Measurements from ENCODE around the gene UMPS.

Gene UMPS

DNA sequence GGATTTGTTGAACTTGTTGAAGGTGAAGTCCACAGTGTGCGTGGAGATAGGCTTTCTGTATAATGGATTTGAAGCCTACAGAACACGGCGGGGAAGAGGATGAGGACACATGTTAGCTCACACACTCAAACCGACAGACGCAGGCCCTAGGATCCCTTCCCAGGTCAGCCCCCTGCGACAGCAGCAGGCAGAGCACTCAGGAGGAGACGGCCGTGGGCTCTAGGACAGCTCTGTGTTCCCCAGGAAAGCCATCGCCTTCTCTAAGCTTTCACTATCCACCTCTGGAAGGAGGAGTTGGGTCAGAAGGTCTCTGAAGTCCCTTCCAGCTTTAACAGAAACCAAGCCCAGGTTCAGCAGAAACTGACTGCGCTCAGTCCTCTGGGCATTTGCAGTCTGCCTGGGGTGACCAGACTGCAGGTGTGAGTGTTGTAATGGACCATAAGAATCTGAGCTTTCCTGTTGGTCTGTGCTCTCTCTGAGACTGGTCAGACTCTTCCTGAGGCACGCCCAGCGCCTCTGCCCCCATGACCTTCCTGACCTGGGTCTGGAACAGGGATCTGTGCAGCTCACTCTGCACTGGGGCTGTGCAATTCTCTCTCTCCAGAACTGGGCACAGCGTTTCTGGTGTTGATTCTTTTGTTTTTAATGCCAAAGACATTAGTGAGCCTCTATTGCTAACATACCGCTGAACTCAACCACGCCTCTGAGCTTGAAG, 33.5 kb downstream of the UMPS start:
- no peak for DNase-seq (ENCODE audit: low read depth)

DNA sequence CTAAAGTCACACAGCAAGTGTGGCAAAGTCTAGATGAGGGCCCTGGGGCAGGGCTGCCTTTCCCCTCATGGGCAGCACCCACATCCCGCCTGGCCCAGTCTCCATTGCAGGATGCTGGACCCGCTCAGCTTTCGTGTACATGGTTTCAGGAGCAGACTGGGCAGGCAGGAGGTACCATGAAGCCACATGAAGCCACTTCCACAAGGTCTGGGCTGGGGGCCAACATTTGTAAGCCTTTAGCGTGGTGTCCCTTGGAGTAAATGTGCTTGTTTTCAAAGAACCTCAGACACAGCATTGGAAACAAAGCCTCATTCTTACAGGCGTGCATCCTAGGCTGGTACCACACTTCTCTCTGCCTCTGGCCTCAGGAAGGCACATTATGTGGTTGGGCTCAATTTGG, 34.5 kb downstream of the UMPS start:
- DNase-seq (ENCODE audit: low read depth), result no peak

DNA sequence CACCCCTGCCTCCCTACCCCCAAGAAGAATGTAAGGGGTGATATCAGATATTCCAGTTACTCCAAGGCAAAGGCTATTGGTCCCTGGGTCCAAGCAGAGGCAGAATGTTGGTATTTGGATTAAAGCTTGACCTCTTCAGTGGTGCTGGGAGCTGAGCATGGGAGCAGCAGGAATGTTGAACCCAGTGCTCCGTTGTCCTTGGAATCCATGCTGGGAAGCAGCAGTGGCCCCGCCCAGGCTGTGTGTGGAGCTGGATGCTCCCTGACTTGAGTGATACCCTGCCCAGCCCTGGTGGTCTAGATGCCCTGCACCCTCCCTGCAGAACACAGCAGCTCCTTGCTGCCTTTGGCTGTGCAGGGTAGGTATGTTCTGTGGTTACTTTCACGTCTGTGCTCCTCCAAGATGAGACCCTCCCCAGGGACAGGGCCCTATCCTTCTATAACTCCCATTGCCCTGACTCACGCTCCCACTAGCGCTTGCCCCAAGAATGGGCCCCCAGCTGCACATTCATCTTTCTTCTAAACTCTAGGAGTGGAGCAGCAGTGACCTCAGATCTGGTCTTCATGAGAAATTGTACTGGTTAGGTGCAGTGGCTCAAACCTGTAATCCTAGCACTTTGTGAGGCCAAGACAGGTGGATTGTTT, 35.1 kb downstream of the UMPS start:
- no peak for DNase-seq (ENCODE audit: low read depth)

DNA sequence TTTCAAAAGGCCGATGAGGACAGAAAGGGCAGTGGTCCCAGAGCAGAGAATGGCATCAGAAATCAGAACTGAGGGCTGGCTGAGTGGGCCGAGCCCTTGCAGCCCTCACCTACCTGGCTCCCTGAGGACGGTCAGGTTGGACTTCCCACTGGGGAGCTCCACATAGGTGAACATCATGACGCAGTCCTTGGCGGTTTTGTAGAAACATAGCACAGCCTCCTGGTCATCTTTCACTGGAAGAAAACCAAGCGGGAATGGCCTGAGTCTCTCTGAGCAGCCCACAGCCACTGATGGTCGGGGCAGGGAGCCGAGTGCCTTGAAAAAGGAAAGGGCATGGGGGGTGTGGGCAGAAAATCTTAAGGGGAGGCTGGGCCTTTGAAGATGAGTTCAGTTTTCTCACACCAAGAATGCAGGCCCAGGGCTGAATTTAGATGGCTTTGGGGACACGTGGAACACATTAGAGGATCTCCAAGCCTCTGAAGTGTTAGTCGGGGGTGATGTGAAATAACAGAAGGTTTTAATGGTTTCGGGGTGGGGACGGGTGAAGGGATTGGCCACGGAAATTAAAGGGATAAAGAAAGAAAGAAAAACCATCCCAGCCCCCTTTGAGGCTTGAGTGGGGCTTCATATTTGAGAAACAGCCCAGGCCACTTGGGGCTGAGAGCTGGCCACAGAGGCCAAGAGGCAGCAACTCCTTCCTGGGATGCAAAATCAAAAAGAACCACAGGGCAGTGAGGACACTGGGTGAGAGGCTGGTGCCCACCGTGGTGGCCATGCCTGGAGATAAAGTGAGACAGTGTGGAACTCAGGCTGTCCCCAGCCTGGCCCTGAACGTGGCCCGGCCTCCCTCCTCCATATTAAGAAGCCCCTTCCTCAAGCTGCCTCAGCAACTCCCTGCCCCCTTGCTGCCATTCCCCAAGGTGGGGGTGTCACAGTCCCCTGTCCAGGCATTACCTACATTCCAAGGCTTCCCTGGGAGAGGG, 36.2 kb downstream of the UMPS start:
- no peak for DNase-seq (ENCODE audit: low read depth)

DNA sequence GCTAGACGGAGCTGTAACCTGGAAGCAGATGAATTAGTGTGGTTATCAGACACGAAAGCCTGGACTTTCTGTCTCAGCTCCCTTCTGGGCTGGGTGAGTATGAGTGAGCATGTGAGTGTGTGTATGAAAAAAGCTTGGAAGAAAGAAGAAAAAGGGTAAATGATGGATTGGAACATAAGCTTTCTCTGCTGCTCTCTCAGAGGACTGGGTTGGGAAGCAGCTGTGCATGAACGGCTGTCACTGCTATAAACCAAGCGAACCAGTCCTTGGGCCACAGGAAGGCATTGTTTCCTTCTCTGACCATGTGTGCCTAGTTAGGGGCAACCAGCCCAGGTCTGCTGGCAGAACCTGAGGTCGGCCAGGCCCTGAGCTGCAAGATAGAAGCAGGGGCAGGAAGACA, 37.0 kb downstream of the UMPS start:
- DNase-seq (ENCODE audit: low read depth), result no peak

DNA sequence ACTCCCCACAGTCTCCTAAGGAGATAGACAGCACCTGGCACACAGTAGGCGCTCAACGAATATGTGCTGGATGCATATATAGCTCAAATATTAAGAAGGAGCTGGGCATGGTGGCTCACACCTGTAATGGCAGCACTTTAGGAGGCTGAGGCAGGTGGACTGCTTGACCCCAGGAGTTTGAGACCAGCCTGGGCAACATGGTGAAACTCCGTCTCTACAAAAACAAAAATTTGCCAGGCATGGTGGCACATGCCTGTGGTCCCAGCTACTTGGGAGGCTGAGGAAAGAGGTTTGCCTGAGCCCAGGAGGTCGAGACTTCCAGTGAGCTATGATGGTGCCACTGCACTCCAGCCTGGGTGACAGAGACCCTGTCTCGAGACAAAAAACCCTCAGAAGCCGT, 37.4 kb downstream of the UMPS start:
- DNase-seq (ENCODE audit: low read depth), result no peak

DNA sequence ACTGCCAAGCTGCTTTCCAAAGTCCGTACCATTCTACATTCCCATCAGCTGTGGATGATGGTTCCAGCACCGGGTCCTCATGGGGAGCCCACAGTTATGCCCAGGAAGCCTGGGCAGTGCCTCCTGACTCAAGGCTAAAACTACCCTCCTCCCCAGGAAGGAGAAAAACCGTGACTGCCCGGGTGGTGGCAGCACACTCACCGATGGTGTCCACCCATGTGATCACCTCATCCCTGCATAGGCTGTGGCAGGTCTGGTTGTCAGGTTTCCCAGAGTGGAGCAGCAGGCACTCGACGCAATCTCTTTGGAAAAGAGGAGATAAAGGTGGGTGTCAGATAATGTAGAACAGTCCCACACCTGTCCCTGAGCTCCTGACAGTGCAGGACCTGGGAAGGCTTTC, 38.6 kb downstream of the UMPS start:
- no peak for DNase-seq (ENCODE audit: low read depth)

DNA sequence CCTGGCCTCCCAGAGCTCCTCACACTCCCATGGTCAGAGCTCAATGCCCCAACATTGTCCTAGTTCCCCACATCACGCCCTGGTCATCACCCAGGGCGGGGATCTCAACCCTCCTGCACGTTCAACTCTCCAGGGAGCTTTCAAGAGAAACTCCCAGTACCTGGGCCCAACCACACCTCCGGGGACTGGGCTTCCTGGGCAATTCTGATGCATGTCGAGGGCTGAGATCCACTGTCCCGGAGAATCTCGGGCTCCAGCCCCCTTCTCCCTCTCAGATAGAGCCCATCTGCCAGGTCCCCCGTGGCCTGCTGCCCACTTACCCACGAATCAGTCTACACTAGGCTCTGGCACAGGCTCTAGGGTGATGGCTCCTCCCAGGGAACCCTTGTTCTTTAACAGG, 39.2 kb downstream of the UMPS start:
- no peak for DNase-seq (ENCODE audit: low read depth)

DNA sequence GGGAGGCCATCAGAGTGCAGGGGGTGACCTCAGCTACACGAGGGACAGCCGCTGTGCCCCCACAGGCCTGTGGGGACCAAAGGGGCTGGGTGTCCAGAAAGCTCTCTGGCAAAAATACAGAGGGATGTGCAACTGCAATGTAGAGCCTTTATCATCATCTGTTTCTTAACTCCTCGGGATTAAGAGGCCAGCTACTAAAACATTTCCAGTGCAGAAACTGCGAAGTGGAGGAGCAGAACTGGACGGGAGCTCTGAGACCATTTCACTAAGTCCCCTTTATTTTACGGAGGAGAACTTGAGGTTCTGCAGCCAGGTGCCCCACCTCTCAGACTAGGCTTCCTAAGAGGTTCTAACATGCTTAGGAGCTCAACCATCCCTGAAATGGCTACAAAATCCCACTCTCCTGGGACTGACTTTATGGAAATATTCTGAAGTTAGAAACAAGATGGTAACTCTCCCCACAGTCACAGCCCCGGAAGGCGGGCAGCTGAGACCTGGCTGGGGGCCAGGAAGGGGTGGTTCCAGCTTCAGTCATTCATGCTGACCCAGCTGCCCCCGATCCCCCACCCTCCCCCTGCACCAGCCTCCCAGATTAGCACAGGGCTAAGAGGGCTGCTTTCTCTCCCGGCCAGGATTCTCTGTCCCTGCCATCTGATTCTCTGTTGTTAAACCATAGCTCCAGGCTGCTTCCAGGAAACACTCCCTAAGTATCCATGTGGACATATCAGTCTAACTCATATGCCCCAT, 40.3 kb downstream of the UMPS start:
- no peak for DNase-seq (ENCODE audit: low read depth)

DNA sequence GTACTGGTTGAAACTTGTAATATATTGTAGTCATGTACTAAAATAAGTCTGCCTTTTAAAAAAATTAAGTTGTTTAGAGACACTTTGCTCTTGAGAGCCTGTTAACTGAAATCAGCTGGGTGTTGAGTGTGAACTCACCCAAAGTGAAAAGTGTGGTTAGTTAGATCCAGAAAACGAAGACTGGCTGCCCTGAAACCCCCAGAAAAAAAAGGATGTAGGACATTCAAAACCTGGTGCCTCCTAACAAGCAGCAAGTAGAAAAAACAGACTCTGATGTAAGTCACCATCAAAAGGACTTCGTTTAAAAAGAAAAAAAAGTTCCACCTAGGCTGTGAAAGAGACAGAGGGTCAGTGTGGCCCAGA, 40.8 kb downstream of the UMPS start:
- no peak for DNase-seq (ENCODE audit: low read depth)

DNA sequence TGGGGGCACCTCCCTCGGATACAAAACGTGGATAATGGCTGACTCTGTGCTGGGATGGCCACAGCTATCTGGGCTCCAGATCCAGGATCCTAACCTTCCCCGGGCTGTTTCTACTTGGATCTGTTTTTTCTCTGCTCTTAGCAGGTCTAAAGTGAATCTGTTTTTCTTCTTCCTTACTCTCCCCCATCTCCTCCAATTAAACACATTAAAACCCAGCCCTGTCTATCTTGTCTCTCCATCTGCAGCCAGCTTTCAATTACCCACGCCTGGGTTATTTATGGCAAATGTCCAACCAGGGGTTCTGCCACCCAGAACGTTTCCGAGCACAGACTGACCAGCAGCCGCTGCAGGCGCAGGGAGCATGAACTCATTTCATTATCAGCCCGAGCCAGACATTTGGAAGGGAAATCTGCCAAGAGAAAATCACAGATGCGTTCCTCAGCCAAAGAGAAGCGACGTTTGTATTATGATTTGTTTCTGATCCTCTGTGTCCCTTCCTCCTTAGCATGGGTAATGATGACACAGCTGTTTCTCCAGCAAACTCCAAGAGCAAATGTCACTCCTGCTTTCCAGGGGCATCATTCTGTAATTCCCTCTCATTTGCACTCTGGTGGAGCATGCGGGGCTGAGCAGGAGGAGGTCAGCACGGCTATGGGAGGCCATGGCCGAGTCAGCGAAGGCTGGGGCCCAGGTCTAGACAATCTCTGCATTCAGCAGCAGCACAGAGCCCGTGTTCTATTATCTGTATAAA, 42.0 kb downstream of the UMPS start:
- no peak for DNase-seq (ENCODE audit: low read depth)

DNA sequence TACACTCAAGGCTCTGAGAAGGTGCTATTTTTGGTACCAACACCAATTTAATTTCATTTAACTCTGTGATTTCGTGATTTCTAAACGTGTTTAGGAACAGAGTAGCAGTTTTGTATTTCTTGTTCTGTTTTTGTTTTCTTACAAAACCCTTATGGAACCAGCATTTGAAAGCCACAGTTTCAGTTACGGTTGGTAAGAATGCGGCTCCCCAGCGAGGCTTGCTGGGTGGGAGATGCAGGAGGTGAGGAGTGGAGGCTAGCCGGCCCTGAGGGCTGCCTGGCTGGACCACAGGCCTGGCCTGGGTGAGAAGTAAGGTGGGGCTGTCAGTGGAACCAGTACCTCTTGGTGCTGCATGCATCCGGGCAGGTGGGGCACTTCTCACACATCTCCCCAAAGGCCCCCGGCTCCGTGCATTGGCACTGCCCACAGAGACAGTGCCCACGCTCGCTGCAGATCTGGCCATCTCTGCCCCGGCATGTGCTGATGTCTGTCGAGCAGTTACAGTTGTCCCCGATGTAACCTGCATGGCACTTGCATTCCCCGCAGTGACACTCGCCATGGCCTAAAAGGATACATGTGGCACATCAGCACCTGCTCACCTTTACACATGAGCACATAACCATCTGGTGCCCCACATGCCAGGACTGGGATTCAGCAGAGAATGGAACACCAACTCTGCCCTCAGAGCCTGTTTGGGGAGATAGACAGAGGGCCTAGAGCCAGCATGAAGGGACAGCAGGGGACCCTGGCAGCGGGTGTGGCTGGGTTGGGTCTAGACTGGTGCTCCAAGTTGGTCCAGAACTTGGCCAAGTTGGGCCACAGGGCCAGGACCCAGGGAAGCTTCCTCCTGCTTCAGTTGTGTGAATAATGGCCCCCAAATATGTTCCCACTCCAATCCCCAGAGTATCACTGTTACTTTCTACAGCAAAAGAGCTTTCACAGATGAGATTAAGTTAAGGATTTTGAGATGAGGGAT, 43.4 kb downstream of the UMPS start:
- DNase-seq (ENCODE audit: low read depth), result no peak

DNA sequence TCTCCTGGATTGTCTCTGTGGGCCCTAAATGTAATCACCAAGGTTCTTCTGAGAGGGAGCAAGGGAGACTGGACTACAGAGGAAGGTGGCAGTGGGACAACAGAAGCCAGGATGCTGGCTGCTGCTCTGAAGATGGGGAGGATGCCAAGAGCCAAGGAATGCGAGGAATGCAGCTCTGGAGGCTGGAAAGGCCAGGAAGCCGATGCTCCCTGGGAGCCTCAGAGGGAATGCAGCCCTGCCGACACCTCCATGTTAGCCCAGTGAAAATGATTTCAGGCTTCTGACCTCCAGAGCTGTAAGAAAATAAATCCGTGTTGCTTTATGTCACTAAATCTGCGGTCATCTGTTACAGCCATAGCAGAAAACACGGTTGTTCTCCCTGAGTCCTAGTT, 44.1 kb downstream of the UMPS start:
- no peak for DNase-seq (ENCODE audit: low read depth)

DNA sequence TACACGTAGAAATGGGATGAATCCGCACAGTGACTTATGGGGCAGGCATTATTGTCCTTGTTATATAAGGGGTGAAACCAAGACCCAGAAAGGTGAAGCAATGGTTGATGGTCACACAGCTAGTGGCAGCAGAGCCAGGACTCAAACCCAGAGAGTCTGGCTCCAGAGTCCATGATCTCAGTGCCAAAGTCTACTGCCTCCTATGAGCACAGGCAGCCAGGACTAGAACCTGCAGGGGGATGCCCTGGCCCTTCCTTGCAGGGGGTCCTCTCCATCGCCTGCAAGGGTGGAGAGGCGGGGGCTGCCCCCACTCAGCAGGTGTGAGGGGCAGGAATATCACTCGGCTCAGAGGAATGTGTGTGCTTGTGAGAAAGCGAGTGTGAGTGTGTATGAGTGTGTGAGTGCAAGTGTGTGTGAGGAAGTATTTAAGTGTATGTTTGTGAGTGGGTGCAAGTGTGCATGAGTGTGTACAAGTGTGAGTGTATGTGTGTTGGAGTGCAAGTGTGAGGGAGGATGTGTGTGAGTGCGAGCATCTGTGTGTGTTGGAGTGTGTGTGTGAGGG, 44.7 kb downstream of the UMPS start:
- DNase-seq (ENCODE audit: low read depth), result no peak

DNA sequence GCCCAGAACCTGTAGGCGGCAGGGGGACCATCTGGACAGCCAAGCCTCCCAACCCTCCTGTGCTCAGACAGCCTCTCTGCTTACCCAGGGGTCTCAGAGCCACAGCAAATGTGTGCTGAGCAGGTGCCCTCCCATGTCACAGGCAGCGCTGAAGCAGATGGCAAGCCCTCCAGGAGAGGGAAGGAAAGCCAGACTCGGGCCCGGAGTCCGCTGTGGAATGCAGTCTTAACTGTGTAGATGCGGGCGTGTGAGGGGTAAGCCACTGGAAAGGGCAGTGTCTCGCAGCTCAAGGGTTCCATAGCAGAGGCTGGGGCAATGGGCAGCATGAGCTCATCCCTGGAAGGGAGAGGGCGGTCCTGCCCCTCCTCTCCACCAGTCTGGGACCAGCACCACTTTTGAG, 45.6 kb downstream of the UMPS start:
- DNase-seq (ENCODE audit: low read depth), result no peak

DNA sequence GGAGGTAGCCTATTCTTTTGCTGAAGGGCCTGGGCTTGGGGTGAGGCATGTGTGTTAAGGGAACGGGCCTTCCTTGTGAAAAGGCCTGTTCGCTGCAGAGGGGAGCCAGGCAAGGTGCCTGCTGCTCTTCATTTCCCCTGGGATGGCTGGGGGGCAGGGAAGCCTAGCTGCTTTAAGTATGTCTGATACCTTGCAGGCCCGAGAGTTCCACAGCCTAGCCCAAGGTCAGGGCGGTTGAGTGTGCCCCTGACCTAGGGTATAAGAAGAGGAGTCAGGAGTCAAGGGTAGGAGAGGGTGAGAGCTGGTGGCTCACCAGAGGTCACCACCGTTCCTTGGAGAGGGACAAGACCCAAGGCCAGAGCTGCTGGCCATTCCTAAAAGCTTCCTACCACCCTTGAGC, 46.6 kb downstream of the UMPS start:
- DNase-seq (ENCODE audit: low read depth), result no peak

DNA sequence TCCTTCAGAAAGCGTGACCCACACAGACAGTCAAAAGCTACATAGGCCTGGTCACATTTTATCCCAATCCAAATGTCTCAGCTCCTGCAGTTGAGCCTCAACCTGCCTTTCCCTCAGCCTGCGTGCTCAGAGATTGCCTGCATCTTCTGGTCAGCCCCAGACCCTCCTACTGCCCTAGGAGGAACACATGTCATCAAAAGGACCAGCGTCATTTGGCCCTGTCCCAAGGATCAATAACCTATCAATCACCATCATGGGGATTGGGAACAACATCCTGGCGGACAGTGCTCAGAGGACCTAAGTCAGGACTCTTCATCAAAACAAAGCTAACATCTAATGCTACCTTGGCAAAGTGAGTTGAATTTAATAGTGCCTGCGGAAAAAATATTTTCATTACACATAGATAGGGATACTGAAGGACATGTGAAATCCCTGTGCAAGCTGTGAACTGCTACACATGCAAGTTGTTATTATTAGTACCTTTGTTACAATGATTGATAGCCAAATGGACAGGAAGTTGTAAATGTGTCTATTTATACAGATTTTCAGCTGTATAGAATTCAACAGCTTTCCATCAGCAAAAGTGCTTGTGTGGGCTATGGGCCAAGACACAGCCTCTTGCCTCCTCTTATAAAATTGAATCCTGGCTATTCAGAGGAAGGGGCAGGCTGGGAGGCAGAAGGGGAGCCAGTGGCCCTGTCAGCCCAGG, 47.7 kb downstream of the UMPS start:
- no peak for DNase-seq (ENCODE audit: low read depth)

DNA sequence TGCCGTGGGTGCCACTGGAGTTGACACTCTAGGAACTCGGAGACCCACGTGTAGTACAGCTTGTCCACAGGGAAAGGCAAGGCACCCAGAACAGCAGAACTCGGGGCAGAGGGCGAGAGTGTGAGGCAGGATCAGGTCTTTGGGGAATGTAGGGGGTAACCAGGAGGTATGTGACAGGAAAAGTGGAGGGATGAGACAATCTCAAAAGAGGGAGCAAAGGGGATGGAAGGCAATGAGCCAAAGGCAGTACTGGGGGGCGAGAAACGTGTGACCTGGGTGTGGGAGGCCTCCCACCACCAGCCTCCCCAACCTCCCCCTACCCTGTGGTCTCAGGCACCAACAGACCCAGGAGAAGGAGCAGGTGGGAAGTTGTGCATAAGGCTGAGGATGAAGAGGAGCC, 48.9 kb downstream of the UMPS start:
- no peak for DNase-seq (ENCODE audit: low read depth)

DNA sequence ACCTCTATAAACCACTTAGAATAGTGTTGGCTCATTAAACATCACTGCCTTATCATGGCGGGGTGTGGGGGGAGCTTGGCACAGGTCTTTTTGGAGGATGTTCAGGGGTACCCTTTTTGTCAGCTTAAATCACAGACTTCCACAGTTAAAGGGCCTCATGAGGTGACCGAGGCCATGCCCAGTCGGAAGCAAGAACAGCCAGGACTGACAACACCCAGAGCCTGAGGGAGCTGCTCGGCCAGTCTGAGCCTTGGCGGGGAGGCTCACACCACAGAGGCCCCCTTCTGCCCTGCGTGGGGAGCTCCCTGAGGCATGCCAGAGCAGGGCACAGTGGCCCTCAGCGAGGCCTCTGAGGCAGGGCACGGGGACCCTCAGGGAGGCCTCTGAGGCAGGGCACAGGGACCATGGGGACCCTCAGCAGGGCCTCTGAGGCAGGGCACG, 49.5 kb downstream of the UMPS start:
- DNase-seq (ENCODE audit: low read depth), result no peak
